ENCODE results near the gene USP19. TPM values are rescaled to one million over a fixed set of nuclear protein-coding genes. Genes with fewer than 3 reads are reported as not detected.
A peak's percentile ranks its signal among the peaks of the same experiment; 100 is the strongest.

Gene USP19
- total RNA-seq, 1 experiment from 2014 or later: 66.3 TPM

DNA sequence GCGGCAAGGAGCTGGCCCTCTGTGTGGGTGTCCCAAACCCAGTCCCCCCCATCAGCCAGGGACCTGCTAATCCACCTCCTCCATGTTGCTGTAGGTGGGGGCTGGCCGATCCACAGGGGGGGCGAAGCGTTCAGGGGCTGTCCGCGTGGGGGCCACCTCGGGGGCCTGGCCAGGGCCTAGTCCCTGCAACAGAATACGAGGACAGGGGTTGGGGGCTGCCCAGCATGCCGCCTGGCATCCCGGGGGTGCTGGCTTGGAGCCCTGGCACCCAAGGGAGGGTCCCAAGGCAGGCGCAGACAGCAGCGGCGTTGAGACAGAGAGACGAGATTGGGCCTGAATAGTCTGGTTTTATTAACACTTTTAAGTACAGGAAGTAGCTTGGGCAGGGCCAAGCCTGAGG lies 12.3 kb downstream of the USP19 start:
- Mint-ChIP-seq H3K4me1 (peaks cover 19 to 22% of the 10 kb centered on the region in 2 experiments), H3K27me3 (ENCODE audit: low read depth) (no peaks in the 10 kb centered on the region; the same call in 1 of the 2 replicates), H3K27ac (peak overlapping the region in 1 of 3 experiments; percentile 85; a peak in 1 of 7 replicates), H3K9me3 (no peaks in the 10 kb centered on the region), H3K36me3 (ENCODE audit: insufficient read depth in 1 of 3, low read depth in 3 of 3) (peaks cover 16 to 51% (median 48%) of the 10 kb centered on the region in 3 experiments), H3K4me3 (no peak overlapping the region)
- no peak overlapping the region for H4K91ac ChIP-seq (ENCODE audit: insufficient read length, low read depth, low read length)
- no peaks in the 10 kb centered on the region; the same call in 1 of the 2 replicates for H3K79me2 ChIP-seq (ENCODE audit: insufficient read depth, low read length)
- H3K23me2 ChIP-seq (ENCODE audit: insufficient read length, low read depth, low read length, poor library complexity, severe bottlenecking): peaks cover 12% of the 10 kb centered on the region
- H2BK5ac ChIP-seq (ENCODE audit: insufficient read length, low read length): no peak overlapping the region
- H2AFZ ChIP-seq (ENCODE audit: low read length): no peak overlapping the region
- H2BK15ac ChIP-seq (ENCODE audit: low read depth, low read length): no peak overlapping the region
- no peak overlapping the region for H3K14ac ChIP-seq (ENCODE audit: insufficient read depth, low read length)
- DNase-seq: no peak
- H2BK12ac ChIP-seq (ENCODE audit: insufficient read length, low read depth, low read length): no peak overlapping the region
- H3K4ac ChIP-seq (ENCODE audit: low read depth, low read length): no peak overlapping the region
- no peak overlapping the region for H3K23ac ChIP-seq (ENCODE audit: insufficient read length, low read depth, low read length)
- H4K8ac ChIP-seq (replicated peaks; ENCODE audit: insufficient read length, low read depth, low read length): no peak overlapping the region
- H4K20me1 ChIP-seq (ENCODE audit: control insufficient read depth, insufficient read depth, insufficient read length): no peaks in the 10 kb centered on the region
- H3K56ac ChIP-seq (ENCODE audit: insufficient read length, low read depth, low read length): no peak overlapping the region
- no peak overlapping the region for H3T11ph ChIP-seq (ENCODE audit: low read length)
- no peak overlapping the region for H2BK20ac ChIP-seq (ENCODE audit: low read depth, low read length, poor library complexity, severe bottlenecking)
- no peak overlapping the region for H3K18ac ChIP-seq (ENCODE audit: insufficient read length, low read depth, low read length)
- no peak overlapping the region for H3K27ac ChIP-seq (ENCODE audit: insufficient read length, low read depth, low read length)
- H4K5ac ChIP-seq (ENCODE audit: insufficient read length, low read depth, low read length): no peak overlapping the region
- TF ChIP-seq, protein P1, sequence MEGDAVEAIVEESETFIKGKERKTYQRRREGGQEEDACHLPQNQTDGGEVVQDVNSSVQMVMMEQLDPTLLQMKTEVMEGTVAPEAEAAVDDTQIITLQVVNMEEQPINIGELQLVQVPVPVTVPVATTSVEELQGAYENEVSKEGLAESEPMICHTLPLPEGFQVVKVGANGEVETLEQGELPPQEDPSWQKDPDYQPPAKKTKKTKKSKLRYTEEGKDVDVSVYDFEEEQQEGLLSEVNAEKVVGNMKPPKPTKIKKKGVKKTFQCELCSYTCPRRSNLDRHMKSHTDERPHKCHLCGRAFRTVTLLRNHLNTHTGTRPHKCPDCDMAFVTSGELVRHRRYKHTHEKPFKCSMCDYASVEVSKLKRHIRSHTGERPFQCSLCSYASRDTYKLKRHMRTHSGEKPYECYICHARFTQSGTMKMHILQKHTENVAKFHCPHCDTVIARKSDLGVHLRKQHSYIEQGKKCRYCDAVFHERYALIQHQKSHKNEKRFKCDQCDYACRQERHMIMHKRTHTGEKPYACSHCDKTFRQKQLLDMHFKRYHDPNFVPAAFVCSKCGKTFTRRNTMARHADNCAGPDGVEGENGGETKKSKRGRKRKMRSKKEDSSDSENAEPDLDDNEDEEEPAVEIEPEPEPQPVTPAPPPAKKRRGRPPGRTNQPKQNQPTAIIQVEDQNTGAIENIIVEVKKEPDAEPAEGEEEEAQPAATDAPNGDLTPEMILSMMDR (conservative IDR thresholded peaks at IDR 0.05): no peak
- peaks cover 3% of the 10 kb centered on the region; the same call in 1 of the 2 replicates for H3K4me1 ChIP-seq (ENCODE audit: insufficient read depth, low read length)
- H2BK120ac ChIP-seq (ENCODE audit: low read depth, low read length, poor library complexity, severe bottlenecking): no peak overlapping the region
- H3K79me1 ChIP-seq (ENCODE audit: insufficient read depth, low read depth, low read length, poor library complexity, severe bottlenecking): no peaks in the 10 kb centered on the region
- no peaks in the 10 kb centered on the region for H3K9me3 ChIP-seq (ENCODE audit: control insufficient read depth, low read depth, low read length)
- no peak overlapping the region for H3K4me2 ChIP-seq (ENCODE audit: insufficient read depth, insufficient read length, low read length)
- no CpG with 5 or more reads among the region's 14 CpGs for WGBS (ENCODE audit: extremely low coverage, insufficient read length, low lambda C conversion rate)
- H2AK5ac ChIP-seq (ENCODE audit: insufficient read length, low read length): no peak overlapping the region
- H3K9ac ChIP-seq (ENCODE audit: extremely low read depth, insufficient read length, low read length): no peak overlapping the region
- H3K27me3 ChIP-seq (ENCODE audit: insufficient read depth, low read length): no peaks in the 10 kb centered on the region
